GM10266 (cell line): ENCODE measurements around the gene TXNL1.

ENCODE experiments used
- DNase-seq: peaks from one replicate; pipeline ENCODE4 v3.0.0; 2012; ENCODE audit errors: extremely low spot score
- TF ChIP-seq, protein P1 (sequence below): IDR thresholded peaks from 2 replicates; pipeline ENCODE4 v1.5.1; 2012; ENCODE audit warnings: mild to moderate bottlenecking, low read depth; ENCODE audit not compliant: control insufficient read depth, insufficient read depth; ENCODE audit errors: missing control alignments

TXNL1 gene

DNA sequence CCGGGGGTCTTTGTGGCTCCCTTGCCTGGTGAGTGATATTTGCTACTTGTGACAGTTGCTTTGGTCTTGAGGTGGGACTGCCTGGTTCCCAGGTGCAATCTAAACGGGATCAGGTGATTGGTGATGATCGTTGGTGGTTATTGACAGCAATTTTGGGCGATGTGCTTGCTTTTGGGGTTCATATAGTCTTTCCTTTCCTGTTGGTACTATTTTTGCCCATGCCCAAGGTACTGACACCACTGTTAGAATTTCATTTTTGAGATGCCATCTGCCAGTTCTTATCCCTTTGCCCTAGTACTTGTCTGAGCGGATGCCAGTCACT is 13.3 kb upstream of the TXNL1 start:
- TF ChIP-seq, protein P1, sequence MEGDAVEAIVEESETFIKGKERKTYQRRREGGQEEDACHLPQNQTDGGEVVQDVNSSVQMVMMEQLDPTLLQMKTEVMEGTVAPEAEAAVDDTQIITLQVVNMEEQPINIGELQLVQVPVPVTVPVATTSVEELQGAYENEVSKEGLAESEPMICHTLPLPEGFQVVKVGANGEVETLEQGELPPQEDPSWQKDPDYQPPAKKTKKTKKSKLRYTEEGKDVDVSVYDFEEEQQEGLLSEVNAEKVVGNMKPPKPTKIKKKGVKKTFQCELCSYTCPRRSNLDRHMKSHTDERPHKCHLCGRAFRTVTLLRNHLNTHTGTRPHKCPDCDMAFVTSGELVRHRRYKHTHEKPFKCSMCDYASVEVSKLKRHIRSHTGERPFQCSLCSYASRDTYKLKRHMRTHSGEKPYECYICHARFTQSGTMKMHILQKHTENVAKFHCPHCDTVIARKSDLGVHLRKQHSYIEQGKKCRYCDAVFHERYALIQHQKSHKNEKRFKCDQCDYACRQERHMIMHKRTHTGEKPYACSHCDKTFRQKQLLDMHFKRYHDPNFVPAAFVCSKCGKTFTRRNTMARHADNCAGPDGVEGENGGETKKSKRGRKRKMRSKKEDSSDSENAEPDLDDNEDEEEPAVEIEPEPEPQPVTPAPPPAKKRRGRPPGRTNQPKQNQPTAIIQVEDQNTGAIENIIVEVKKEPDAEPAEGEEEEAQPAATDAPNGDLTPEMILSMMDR, result no peak
- DNase-seq, result no peak

GRCh38 chr18:56650944-56651770 is 12.8 kb upstream of the TXNL1 start, which contains the start of gene WDR7:
Gene WDR7, plus strand, starts transcription at chr18:56651359. Its CDS starts 21,157 bp downstream, at chr18:56672516.
- peak; percentile 77 for DNase-seq
- TF ChIP-seq, protein P1, result no peak

- DNase-seq, result no peak
- TF ChIP-seq, protein P1, result no peak
Observed at GRCh38 chr18:56649996-56650395, 11.6 kb upstream of the TXNL1 start.

GRCh38 chr18:56647951-56648893 is 9.8 kb upstream of the TXNL1 start:
- TF ChIP-seq, protein P1, result no peak
- no peak for DNase-seq

- TF ChIP-seq, protein P1, result no peak
- DNase-seq, result no peak
Observed at GRCh38 chr18:56647071-56647470, 8.7 kb upstream of the TXNL1 start.

DNA sequence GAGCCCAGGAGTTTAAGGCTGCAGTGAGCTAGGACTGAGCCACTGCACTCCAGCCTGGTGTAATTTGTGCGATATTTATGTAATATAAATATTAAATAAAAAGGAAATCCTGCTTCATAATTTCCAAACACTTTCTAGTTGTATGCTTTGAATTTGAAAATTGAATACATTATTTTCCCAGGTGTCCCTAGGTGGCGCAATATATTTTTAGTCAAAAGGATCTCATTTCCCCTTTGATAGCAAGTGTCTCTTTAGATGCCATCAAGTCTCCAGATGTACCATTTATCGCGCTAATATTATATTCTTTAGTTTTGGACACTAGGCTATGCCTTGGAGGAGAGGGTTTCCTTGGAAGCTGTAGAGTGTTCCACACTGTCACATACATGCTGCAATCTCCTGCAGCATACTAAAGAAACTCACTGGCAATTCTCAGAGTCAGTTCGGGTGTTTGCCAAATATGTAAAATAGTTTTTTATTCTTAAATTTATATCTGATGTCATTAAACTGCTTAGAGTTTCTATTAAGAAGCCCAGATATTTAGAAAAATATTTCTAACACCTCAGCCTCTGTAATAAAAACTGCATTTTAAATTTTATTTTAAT is 7.1 kb upstream of the TXNL1 start:
- DNase-seq, result peak; percentile 14
- TF ChIP-seq, protein P1, result peak; percentile 53
